NB4 (cell line): Measurements from ENCODE around the gene PCNX2.

Experiments
- MYC ChIP-seq: IDR thresholded peaks from 2 replicates; pipeline ENCODE4 v1.6.1; 2011; ENCODE audit warnings: low read depth, low read length
- POLR2A ChIP-seq: IDR thresholded peaks from 2 replicates; pipeline ENCODE4 v1.6.1; 2011; ENCODE audit warnings: mild to moderate bottlenecking; ENCODE audit not compliant: insufficient read length; ENCODE audit errors: extremely low read depth
- TF ChIP-seq, protein P1 (sequence below): IDR thresholded peaks from one replicate; pipeline ENCODE4 v1.5.1; 2012; ENCODE audit warnings: low read depth, low read length
- TF ChIP-seq, protein P2 (sequence below): IDR thresholded peaks from 2 replicates; pipeline ENCODE4 v1.6.1; 2011; ENCODE audit warnings: low read depth, low read length

DNA sequence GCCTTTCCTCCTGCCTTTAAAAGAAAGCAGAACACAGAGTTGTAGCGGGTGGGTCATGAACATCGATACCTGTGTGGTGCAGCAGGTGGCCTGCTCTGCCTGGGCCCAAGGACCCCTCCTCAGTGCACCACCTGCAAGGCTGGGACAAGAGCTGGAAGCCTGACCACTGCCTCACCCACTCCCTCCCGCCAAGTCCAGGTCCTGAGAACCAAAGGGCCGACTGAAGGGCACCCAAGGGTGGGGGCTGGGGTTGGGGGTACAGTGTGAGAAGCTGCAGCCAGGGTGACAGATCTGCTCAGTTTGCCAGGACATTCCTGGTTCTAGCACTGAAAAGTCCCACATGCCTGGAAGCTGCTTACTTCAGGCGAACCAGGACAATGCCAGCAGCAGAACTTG is 309.0 kb downstream of the PCNX2 start:
- TF ChIP-seq, protein P1, sequence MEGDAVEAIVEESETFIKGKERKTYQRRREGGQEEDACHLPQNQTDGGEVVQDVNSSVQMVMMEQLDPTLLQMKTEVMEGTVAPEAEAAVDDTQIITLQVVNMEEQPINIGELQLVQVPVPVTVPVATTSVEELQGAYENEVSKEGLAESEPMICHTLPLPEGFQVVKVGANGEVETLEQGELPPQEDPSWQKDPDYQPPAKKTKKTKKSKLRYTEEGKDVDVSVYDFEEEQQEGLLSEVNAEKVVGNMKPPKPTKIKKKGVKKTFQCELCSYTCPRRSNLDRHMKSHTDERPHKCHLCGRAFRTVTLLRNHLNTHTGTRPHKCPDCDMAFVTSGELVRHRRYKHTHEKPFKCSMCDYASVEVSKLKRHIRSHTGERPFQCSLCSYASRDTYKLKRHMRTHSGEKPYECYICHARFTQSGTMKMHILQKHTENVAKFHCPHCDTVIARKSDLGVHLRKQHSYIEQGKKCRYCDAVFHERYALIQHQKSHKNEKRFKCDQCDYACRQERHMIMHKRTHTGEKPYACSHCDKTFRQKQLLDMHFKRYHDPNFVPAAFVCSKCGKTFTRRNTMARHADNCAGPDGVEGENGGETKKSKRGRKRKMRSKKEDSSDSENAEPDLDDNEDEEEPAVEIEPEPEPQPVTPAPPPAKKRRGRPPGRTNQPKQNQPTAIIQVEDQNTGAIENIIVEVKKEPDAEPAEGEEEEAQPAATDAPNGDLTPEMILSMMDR, result no peak
- TF ChIP-seq MYC (no peak), POLR2A (no peak)
- TF ChIP-seq, protein P2, sequence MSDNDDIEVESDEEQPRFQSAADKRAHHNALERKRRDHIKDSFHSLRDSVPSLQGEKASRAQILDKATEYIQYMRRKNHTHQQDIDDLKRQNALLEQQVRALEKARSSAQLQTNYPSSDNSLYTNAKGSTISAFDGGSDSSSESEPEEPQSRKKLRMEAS, result no peak
